CD14-positive monocyte (primary cell): ENCODE results near the gene BAIAP2L1. TPM values are rescaled to one million over a fixed set of nuclear protein-coding genes. Genes with fewer than 3 reads are reported as not detected.
A peak's percentile ranks its signal among the peaks of the same experiment; 100 is the strongest.

Experiments used
- DNase-seq, 3 donors: peaks; one replicate each; pipeline ENCODE4 v3.0.0-alpha.2; 2011 to 2022
- H2AFZ ChIP-seq: 2 replicates; pipeline ENCODE4 v1.6.0; 2012; ENCODE audit warnings: mild to moderate bottlenecking, low read depth, low read length, inconsistent platforms; ENCODE audit not compliant: insufficient read depth, poor library complexity, severe bottlenecking
- H3K27ac ChIP-seq, 2 donors: 1 replicate in 1 of 2; 2 replicates in 1 of 2; pipeline ENCODE4 v1.5.1; 2012 to 2013; ENCODE audit warnings: low read length in 2 of 2, control low read depth in 1 of 2, inconsistent platforms in 1 of 2, low read depth in 1 of 2, mild to moderate bottlenecking in 1 of 2
- H3K27me3 ChIP-seq, 2 donors: one replicate each; pipeline versions ENCODE4 v1.6.0 to v1.6.1; 2011 to 2013; ENCODE audit warnings: low read length in 2 of 2; ENCODE audit not compliant: control insufficient read depth in 2 of 2, insufficient read depth in 2 of 2
- H3K36me3 ChIP-seq, 2 donors: replicated peaks in 1 of 2; 1 replicate in 1 of 2; 2 replicates in 1 of 2; pipeline versions ENCODE4 v1.5.1 to v1.6.1; 2012 to 2013; ENCODE audit warnings: low read length in 2 of 2, control low read depth in 1 of 2, inconsistent platforms in 1 of 2, mild to moderate bottlenecking in 1 of 2; ENCODE audit not compliant: insufficient read depth in 2 of 2, control insufficient read depth in 1 of 2
- H3K4me1 ChIP-seq, 2 donors: 1 replicate in 1 of 2; 2 replicates in 1 of 2; pipeline versions ENCODE4 v1.5.1 to v1.6.1; 2012 to 2013; ENCODE audit warnings: low read length in 2 of 2, control low read depth in 1 of 2, inconsistent platforms in 1 of 2, mild to moderate bottlenecking in 1 of 2, moderate library complexity in 1 of 2; ENCODE audit not compliant: insufficient read depth in 2 of 2, control insufficient read depth in 1 of 2
- H3K4me2 ChIP-seq: replicated peaks from 2 replicates; pipeline ENCODE3; 2012; ENCODE audit warnings: low read length, moderate library complexity, mild to moderate bottlenecking; ENCODE audit not compliant: poor library complexity, severe bottlenecking; ENCODE audit errors: extremely low read depth
- H3K4me3 ChIP-seq, 3 experiments: fragments of 200-600 bp in 1 of 3; sonication (generic) in 1 of 3; replicated peaks in 1 of 3; 1 replicate in 2 of 3; 2 replicates in 1 of 3; pipeline ENCODE4 v1.5.1; 2011 to 2013; ENCODE audit warnings: low read length in 3 of 3, mild to moderate bottlenecking in 3 of 3, control low read depth in 2 of 3, low read depth in 2 of 3, inconsistent platforms in 1 of 3, moderate library complexity in 1 of 3
- H3K79me2 ChIP-seq: 2 replicates; pipeline ENCODE4 v1.6.0; 2012; ENCODE audit warnings: mild to moderate bottlenecking, control low read depth, inconsistent platforms, low read length, moderate library complexity; ENCODE audit not compliant: insufficient read depth
- H3K9ac ChIP-seq: 2 replicates; pipeline ENCODE4 v1.6.0; 2017; ENCODE audit warnings: low read length, mild to moderate bottlenecking; ENCODE audit not compliant: insufficient read depth, poor library complexity, severe bottlenecking
- H3K9me3 ChIP-seq, 2 donors: replicated peaks in 1 of 2; 1 replicate in 1 of 2; 2 replicates in 1 of 2; pipeline versions ENCODE4 v1.5.1 to v1.6.1; 2012 to 2013; ENCODE audit warnings: low read length in 2 of 2, control low read depth in 1 of 2; ENCODE audit not compliant: control insufficient read depth in 1 of 2, insufficient read depth in 1 of 2
- H4K20me1 ChIP-seq: 2 replicates; pipeline ENCODE4 v1.6.0; 2012; ENCODE audit warnings: mild to moderate bottlenecking, low read length, control low read depth, moderate library complexity; ENCODE audit not compliant: insufficient read depth
- H3K27ac Mint-ChIP-seq, 7 donors: one replicate each; pipeline ENCODE4 v1.8.0; 2020; ENCODE audit warnings: mild to moderate bottlenecking in 7 of 7, mixed read lengths in 7 of 7, moderate library complexity in 6 of 7, inconsistent platforms in 2 of 7
- H3K27me3 Mint-ChIP-seq, 3 donors: one replicate each; pipeline ENCODE4 v1.8.0; 2021 to 2022; ENCODE audit warnings: low read depth in 3 of 3, mild to moderate bottlenecking in 3 of 3, mixed read lengths in 3 of 3, moderate library complexity in 3 of 3, inconsistent platforms in 1 of 3
- H3K36me3 Mint-ChIP-seq, 2 donors: one replicate each; pipeline ENCODE4 v1.8.0; 2020; ENCODE audit warnings: mixed read lengths in 2 of 2, inconsistent platforms in 1 of 2, mild to moderate bottlenecking in 1 of 2
- H3K4me1 Mint-ChIP-seq: one replicate; pipeline ENCODE4 v1.8.0; 2020; ENCODE audit warnings: mild to moderate bottlenecking, mixed read lengths
- H3K4me3 Mint-ChIP-seq, 2 donors: one replicate each; pipeline ENCODE4 v1.8.0; 2020; ENCODE audit warnings: mild to moderate bottlenecking in 2 of 2, mixed read lengths in 2 of 2, moderate library complexity in 1 of 2
- H3K9me3 Mint-ChIP-seq, 7 donors: one replicate each; pipeline ENCODE4 v1.8.0; 2020 to 2022; ENCODE audit warnings: mixed read lengths in 7 of 7, mild to moderate bottlenecking in 6 of 7, moderate library complexity in 6 of 7, inconsistent platforms in 2 of 7
- CTCF ChIP-seq: fragments of 200-600 bp; IDR thresholded peaks from one replicate; pipeline ENCODE4 v1.8.0; 2022; ENCODE audit warnings: antibody characterized with exemption, mild to moderate bottlenecking
- whole genome bisulfite sequencing: methylation state at CpG from one replicate; pipeline ENCODE4 v1.1.5; 2013; ENCODE audit warnings: missing lambda C conversion rate; ENCODE audit not compliant: insufficient coverage; 5-methylcytosine and 5-hydroxymethylcytosine counted together
- intact Hi-C, 2 donors: fragments of 100-400 bp; cut with micrococcal nuclease; formaldehyde crosslinking; loops; one replicate each; pipeline versions ENCODE4 v1.15.0 to v1.15.1; 2023
- polyA plus RNA-seq, 3 donors: library from polyadenylated mRNA; depleted of rRNA in 1 of 3; unstranded in 2 of 3; stranded (reverse) in 1 of 3; fragments of 300-500 nt in 2 of 3; fragments of >200 nt in 1 of 3; fragmentation: Illumina TruSeq in 2 of 3; gene quantifications; 1 replicate in 2 of 3; 2 replicates in 1 of 3; pipeline ENCODE4 v1.2.3, GENCODE V29; 2012 to 2021

The BAIAP2L1 gene
- polyA plus RNA-seq, 3 donors, result 0.17 to 0.52 TPM; not detected in 1

GRCh38 chr7:98278408-98278807, 122.5 kb downstream of the BAIAP2L1 start:
- Mint-ChIP-seq H3K27me3 (peaks cover 0 to 2% (median 0%) of the 10 kb centered on the region in 3 donors), H3K36me3 (peaks cover 13 to 19% of the 10 kb centered on the region in 2 donors), H3K4me1 (peaks cover 48% of the 10 kb centered on the region), H3K27ac (peak overlapping the region in 1 of 7 donors; percentile 28), H3K4me3 (no peak overlapping the region), H3K9me3 (no peaks in the 10 kb centered on the region)
- 97% methylated on average over 3 of the region's 5 CpGs for WGBS
- intact Hi-C loops, result no loop called here
- DNase-seq, result no peak
- Histone ChIP-seq H3K4me1 (peaks cover 46 to 59% of the 10 kb centered on the region in 2 donors), H3K4me3 (no peak overlapping the region), H3K36me3 (no peaks in the 10 kb centered on the region), H3K9me3 (no peaks in the 10 kb centered on the region), H2AFZ (no peak overlapping the region), H3K9ac (no peak overlapping the region), H4K20me1 (peaks cover 12% of the 10 kb centered on the region), H3K4me2 (no peak overlapping the region), H3K27ac (no peak overlapping the region), H3K27me3 (no peaks in the 10 kb centered on the region), H3K79me2 (peaks cover 21% of the 10 kb centered on the region)
- TF ChIP-seq CTCF, result no peak

- peaks cover 46 to 51% of the 10 kb centered on the region in 2 donors for H3K4me1 ChIP-seq
- H3K9ac ChIP-seq, result no peak overlapping the region
- H3K4me2 ChIP-seq, result peak overlapping the region; percentile 50
- intact Hi-C loops, result no loop called here
- H3K79me2 ChIP-seq, result peaks cover 3% of the 10 kb centered on the region
- no peaks in the 10 kb centered on the region for H3K27me3 ChIP-seq
- H3K36me3 ChIP-seq, result no peaks in the 10 kb centered on the region
- Mint-ChIP-seq H3K36me3 (peaks cover 2 to 6% of the 10 kb centered on the region in 2 donors), H3K4me3 (peak overlapping the region in 1 of 2 donors; percentile 9), H3K4me1 (peaks cover 45% of the 10 kb centered on the region), H3K27ac (peak overlapping the region; percentile 88 to 97 (median 96)), H3K9me3 (no peaks in the 10 kb centered on the region), H3K27me3 (peaks cover 0 to 6% (median 0%) of the 10 kb centered on the region in 3 donors)
- no peak for TF ChIP-seq CTCF
- peak overlapping the region; percentile 79 to 94 for H3K27ac ChIP-seq
- no peak overlapping the region for H2AFZ ChIP-seq
- H4K20me1 ChIP-seq, result no peaks in the 10 kb centered on the region
- peak; percentile 69 to 89 (median 82) for DNase-seq
- H3K9me3 ChIP-seq, result no peaks in the 10 kb centered on the region
- WGBS, result no CpG with 5 or more reads among the region's 5 CpGs
- peak overlapping the region in 1 of 3 experiments; percentile 12 for H3K4me3 ChIP-seq
Observed at GRCh38 chr7:98276241-98276761, 124.6 kb downstream of the BAIAP2L1 start.
